MCF 10A (cell line): Measurements from ENCODE around the gene IQCF5. TPM values are rescaled to one million over a fixed set of nuclear protein-coding genes. Genes with fewer than 3 reads are reported as not detected.
A peak's percentile ranks its signal among the peaks of the same experiment; 100 is the strongest.

Experiments
- Bru-seq: library from RNA; stranded (reverse); fragments of 400-500 nt; gene quantifications from one replicate; lab custom pipeline; 2021; lab: Mats Ljungman, UMichigan
- BruChase-seq, 2 experiments: library from RNA; stranded (reverse); fragments of 400-500 nt; gene quantifications; one replicate each; lab custom pipeline; 2021; lab: Mats Ljungman, UMichigan
- BruUV-seq: library from RNA; stranded (reverse); fragments of 400-500 nt; replicated peaks from 2 replicates; lab custom pipeline; 2021; lab: Mats Ljungman, UMichigan
- CTCF ChIA-PET: fragments of 300-600 bp; sonication (Branson Sonifier 250); formaldehyde crosslinking; extraction: SDS; loops from one replicate; lab custom pipeline; 2021; ENCODE audit warnings: antibody characterized with exemption, inconsistent platforms; lab: Yijun Ruan, JAX
- POLR2A ChIA-PET: fragments of 300-600, 350-650 bp; sonication (Branson Sonifier 250); formaldehyde crosslinking; extraction: SDS; loops from one replicate; lab custom pipeline; 2020; ENCODE audit warnings: antibody characterized with exemption, inconsistent platforms; lab: Yijun Ruan, JAX
- DNase-seq: peaks from one replicate; pipeline ENCODE4 v3.0.0-alpha.2; 2018; ENCODE audit not compliant: unreplicated experiment
- H3K27ac Mint-ChIP-seq: one replicate; pipeline ENCODE4 v1.8.0; 2022; ENCODE audit warnings: mild to moderate bottlenecking, low read depth, mixed read lengths; ENCODE audit not compliant: unreplicated experiment
- H3K27me3 Mint-ChIP-seq: one replicate; pipeline ENCODE4 v1.8.0; 2022; ENCODE audit warnings: mixed read lengths; ENCODE audit not compliant: insufficient read depth, unreplicated experiment
- H3K36me3 Mint-ChIP-seq: one replicate; pipeline ENCODE4 v1.8.0; 2022; ENCODE audit warnings: mild to moderate bottlenecking, moderate library complexity, mixed read lengths; ENCODE audit not compliant: insufficient read depth, unreplicated experiment
- H3K4me1 Mint-ChIP-seq: one replicate; pipeline ENCODE4 v1.8.0; 2022; ENCODE audit warnings: mixed read lengths; ENCODE audit not compliant: insufficient read depth, unreplicated experiment
- H3K4me3 Mint-ChIP-seq: one replicate; pipeline ENCODE4 v1.8.0; 2022; ENCODE audit warnings: mild to moderate bottlenecking, moderate library complexity, mixed read lengths; ENCODE audit not compliant: unreplicated experiment
- H3K9me3 Mint-ChIP-seq: one replicate; pipeline ENCODE4 v1.8.0; 2022; ENCODE audit warnings: mixed read lengths; ENCODE audit not compliant: unreplicated experiment
- intact Hi-C: fragments of 100-400 bp; cut with micrococcal nuclease; formaldehyde crosslinking; loops from 2 replicates; pipeline ENCODE4 v1.14.1; 2022
- long read RNA-seq: library from polyadenylated mRNA; stranded (forward); transcript quantifications from one replicate; pipeline ENCODE4 v2.0.0, GENCODE V29; 2022
- total RNA-seq: library from RNA; stranded (reverse); gene quantifications from 2 replicates; pipeline ENCODE4 v1.2.3, GENCODE V29; 2022
- TF ChIP-seq, protein P1 (sequence below): fragments of 200-600 bp; IDR thresholded peaks from one replicate; pipeline ENCODE4 v1.8.0; 2022; ENCODE audit warnings: antibody characterized with exemption, mild to moderate bottlenecking; ENCODE audit not compliant: unreplicated experiment

Gene IQCF5
- total RNA-seq (not detected in 2 replicates), Bru-seq, nascent RNA (not detected), BruChase-seq, experiment 1, labeled RNA remaining after a 6-hour chase (not detected), BruChase-seq, experiment 2, labeled RNA remaining after a 2-hour chase (percentile 18 among the genes with signal in this experiment)
- long read RNA-seq: 0 reads

DNA sequence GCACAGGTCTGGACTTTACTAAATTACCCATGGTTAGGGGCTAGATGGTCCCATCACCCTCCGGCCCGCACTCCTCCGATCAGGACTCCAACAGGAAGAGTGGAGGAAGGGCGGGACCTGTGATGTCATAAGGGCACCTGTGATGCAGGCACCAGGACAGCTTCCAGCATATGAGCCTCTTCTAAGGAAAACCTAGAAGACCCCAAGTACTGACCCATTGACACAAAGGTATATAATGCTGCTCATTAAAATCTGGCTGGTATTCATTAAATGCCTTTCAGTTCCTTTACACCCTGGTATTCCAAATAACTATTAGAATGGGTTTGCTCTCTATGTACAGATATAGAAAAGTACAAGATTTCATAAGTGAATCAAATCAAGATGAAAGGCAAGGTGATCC is at the start of gene IQCF5:
TSS of gene IQCF5 (minus strand) at position 101 of the 400 bp plus-strand sequence. CDS start at position 31, 70 bp downstream.
- Mint-ChIP-seq H3K36me3 (no peaks in the 10 kb centered on the region), H3K27me3 (peaks cover 91% of the 10 kb centered on the region), H3K27ac (no peak within 1 kb of the TSS), H3K9me3 (no peaks in the 10 kb centered on the region), H3K4me1 (no peaks in the 10 kb centered on the region), H3K4me3 (no peak within 1 kb of the TSS)
- DNase-seq: no peak
- TF ChIP-seq, protein P1, sequence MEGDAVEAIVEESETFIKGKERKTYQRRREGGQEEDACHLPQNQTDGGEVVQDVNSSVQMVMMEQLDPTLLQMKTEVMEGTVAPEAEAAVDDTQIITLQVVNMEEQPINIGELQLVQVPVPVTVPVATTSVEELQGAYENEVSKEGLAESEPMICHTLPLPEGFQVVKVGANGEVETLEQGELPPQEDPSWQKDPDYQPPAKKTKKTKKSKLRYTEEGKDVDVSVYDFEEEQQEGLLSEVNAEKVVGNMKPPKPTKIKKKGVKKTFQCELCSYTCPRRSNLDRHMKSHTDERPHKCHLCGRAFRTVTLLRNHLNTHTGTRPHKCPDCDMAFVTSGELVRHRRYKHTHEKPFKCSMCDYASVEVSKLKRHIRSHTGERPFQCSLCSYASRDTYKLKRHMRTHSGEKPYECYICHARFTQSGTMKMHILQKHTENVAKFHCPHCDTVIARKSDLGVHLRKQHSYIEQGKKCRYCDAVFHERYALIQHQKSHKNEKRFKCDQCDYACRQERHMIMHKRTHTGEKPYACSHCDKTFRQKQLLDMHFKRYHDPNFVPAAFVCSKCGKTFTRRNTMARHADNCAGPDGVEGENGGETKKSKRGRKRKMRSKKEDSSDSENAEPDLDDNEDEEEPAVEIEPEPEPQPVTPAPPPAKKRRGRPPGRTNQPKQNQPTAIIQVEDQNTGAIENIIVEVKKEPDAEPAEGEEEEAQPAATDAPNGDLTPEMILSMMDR: no peak
- intact Hi-C loops: no loop called here
- no TSS peak for BruUV-seq
- POLR2A ChIA-PET: no interaction called here
- CTCF ChIA-PET: no interaction called here

DNA sequence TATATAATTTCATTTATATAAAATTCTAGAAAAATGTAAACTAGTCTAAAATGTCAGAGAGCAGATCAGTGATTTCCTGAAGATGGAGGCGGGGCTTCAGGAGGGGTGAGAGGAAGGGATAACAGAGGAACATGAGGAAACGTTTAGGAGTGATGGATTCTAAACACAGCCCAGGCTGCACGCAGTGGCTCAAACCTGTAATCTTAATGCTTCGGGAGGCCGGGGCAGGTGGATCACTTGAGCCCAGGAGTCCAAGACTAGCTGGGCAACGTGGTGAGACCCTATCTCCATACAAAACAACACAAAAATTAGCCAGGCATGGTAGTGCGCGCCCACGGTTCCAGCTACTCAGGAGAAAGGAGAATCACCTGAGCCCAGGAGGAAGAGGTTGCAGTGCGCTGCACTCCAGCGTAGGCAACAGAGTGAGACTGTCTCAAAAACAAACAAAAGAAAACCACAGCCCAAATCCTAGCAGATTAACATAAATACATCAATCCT is 45.7 kb upstream of the IQCF5 start:
- H3K9me3 Mint-ChIP-seq: no peaks in the 10 kb centered on the region
- BruUV-seq: no TSS peak
- DNase-seq: no peak
- TF ChIP-seq, protein P1: no peak
- no peak overlapping the region for H3K4me3 Mint-ChIP-seq
- CTCF ChIA-PET: no interaction called here
- H3K4me1 Mint-ChIP-seq: no peaks in the 10 kb centered on the region
- intact Hi-C loops: no loop called here
- peaks cover 56% of the 10 kb centered on the region for H3K27me3 Mint-ChIP-seq
- H3K27ac Mint-ChIP-seq: no peak overlapping the region
- POLR2A ChIA-PET: no interaction called here
- no peaks in the 10 kb centered on the region for H3K36me3 Mint-ChIP-seq

DNA sequence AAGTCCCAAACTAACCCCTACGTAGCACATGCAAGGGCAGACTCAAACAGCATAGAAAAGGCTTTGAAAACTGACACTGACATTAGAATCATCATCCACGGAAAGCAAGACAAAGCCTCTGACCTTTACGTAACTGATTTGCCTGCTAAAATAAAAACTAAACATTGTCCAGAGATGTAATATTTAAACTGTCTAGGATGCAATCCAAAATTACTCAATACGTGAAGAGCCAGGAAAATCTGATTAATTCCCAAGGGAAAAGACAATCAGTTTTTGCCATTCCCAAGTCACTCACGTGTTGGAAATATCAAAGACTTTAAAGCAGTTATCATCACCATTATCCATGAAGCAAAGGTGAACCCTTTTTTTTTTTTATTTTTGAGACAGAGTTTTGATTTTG is 41.0 kb upstream of the IQCF5 start:
- no peak for DNase-seq
- H3K27me3 Mint-ChIP-seq: peaks cover 46% of the 10 kb centered on the region
- no TSS peak for BruUV-seq
- no peaks in the 10 kb centered on the region for H3K9me3 Mint-ChIP-seq
- ChIA-PET POLR2A (interaction anchor here (1.1 kb wide), 1 partner anchor 21 kb away, joined by 3 read pairs; no protein-coding TSS in a partner anchor), CTCF (interaction anchor here (1.1 kb wide), 1 partner anchor 58 kb away, joined by 3 read pairs; the partner anchor contains the start of gene ABHD14B)
- H3K4me1 Mint-ChIP-seq: no peaks in the 10 kb centered on the region
- H3K4me3 Mint-ChIP-seq: no peak overlapping the region
- H3K36me3 Mint-ChIP-seq: no peaks in the 10 kb centered on the region
- TF ChIP-seq, protein P1: no peak
- intact Hi-C loops: no loop called here
- H3K27ac Mint-ChIP-seq: no peak overlapping the region

DNA sequence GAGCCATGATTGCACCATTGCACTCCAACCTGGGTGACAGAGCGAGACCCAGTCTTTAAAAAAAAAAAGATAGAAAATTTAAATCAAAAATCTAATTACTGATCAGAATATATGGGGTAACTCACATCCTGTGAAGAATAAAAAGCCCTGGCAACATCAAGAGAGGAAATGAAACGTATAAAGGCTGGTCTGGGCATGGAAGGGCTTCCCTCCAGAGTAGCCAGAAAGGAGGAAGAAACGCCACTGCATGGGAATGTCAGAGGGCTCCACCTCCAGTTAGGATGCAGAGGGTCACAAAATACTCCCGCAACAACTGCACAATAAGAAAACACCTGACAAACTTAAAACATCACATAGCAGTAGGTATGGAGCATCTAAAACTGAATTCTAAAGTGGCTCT is 32.6 kb upstream of the IQCF5 start:
- DNase-seq: no peak
- intact Hi-C loops: no loop called here
- Mint-ChIP-seq H3K9me3 (peaks cover 16% of the 10 kb centered on the region), H3K4me1 (no peaks in the 10 kb centered on the region), H3K27me3 (no peaks in the 10 kb centered on the region), H3K36me3 (peaks cover 11% of the 10 kb centered on the region), H3K4me3 (no peak overlapping the region), H3K27ac (no peak overlapping the region)
- TF ChIP-seq, protein P1: no peak
- ChIA-PET POLR2A (no interaction called here), CTCF (interaction anchor here (0.5 kb wide), 1 partner anchor 1294 kb away, joined by 3 read pairs; no protein-coding TSS in a partner anchor)
- BruUV-seq: no TSS peak
